Liver (tissue), 3 donors: ENCODE data around the gene COL4A1.

ENCODE experiments used
- EGR1 ChIP-seq, 2 donors: IDR thresholded peaks; 2 replicates each; pipeline ENCODE4 v1.6.1; 2016 to 2018; ENCODE audit warnings: antibody characterized with exemption in 2 of 2, low read depth in 2 of 2
- TF ChIP-seq, protein P1 (sequence below): fragments of 150-350 bp; IDR thresholded peaks from 2 replicates; pipeline ENCODE4 v1.5.1; 2017; ENCODE audit warnings: improper control_type of control experiment, low read depth, low read length; ENCODE audit not compliant: missing input control
- donor health status: healthy.
- donor health status: healthy.

GRCh38 chr13:110166598-110166997 lies 140.4 kb downstream of the COL4A1 start:
- TF ChIP-seq, protein P1, sequence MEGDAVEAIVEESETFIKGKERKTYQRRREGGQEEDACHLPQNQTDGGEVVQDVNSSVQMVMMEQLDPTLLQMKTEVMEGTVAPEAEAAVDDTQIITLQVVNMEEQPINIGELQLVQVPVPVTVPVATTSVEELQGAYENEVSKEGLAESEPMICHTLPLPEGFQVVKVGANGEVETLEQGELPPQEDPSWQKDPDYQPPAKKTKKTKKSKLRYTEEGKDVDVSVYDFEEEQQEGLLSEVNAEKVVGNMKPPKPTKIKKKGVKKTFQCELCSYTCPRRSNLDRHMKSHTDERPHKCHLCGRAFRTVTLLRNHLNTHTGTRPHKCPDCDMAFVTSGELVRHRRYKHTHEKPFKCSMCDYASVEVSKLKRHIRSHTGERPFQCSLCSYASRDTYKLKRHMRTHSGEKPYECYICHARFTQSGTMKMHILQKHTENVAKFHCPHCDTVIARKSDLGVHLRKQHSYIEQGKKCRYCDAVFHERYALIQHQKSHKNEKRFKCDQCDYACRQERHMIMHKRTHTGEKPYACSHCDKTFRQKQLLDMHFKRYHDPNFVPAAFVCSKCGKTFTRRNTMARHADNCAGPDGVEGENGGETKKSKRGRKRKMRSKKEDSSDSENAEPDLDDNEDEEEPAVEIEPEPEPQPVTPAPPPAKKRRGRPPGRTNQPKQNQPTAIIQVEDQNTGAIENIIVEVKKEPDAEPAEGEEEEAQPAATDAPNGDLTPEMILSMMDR = no peak
- no peak for TF ChIP-seq EGR1 (IDR thresholded peaks at IDR 0.05; ENCODE audit: low read depth in 2 of 2)
